ENCODE measurements around the gene RUNX1.

DNA sequence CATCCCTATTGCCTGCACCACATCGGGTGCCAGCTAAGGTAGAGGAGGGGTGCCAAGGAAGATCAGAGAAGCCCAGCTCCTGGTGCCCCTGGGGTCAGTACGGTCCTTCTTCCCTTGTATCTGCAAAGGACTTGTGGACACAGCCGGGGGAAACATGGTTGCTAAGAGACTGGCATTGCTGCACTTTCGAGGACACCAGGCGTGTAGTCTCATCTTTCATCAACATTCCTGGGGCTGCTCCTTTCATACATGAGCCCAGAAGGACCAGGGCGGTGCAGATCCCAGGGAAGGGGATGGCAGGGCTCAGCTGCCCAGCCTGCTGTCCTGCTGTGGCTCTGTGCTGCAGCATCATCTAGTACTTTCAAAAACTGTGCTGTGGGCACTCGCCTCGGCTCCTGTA lies 61.0 kb downstream of the RUNX1 start:
- TF ChIP-seq, protein P1, sequence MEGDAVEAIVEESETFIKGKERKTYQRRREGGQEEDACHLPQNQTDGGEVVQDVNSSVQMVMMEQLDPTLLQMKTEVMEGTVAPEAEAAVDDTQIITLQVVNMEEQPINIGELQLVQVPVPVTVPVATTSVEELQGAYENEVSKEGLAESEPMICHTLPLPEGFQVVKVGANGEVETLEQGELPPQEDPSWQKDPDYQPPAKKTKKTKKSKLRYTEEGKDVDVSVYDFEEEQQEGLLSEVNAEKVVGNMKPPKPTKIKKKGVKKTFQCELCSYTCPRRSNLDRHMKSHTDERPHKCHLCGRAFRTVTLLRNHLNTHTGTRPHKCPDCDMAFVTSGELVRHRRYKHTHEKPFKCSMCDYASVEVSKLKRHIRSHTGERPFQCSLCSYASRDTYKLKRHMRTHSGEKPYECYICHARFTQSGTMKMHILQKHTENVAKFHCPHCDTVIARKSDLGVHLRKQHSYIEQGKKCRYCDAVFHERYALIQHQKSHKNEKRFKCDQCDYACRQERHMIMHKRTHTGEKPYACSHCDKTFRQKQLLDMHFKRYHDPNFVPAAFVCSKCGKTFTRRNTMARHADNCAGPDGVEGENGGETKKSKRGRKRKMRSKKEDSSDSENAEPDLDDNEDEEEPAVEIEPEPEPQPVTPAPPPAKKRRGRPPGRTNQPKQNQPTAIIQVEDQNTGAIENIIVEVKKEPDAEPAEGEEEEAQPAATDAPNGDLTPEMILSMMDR (IDR thresholded peaks at IDR 0.05; ENCODE audit: low read depth, low read length): no peak
- no peak for TF ChIP-seq EZH2phosphoT487 (IDR thresholded peaks at IDR 0.05; ENCODE audit: low read depth)
